ENCODE measurements around the gene NAT9. TPM values are rescaled to one million over a fixed set of nuclear protein-coding genes. Genes with fewer than 3 reads are reported as not detected.

NAT9 gene
- total and polyA plus RNA-seq, 2 donors (not counting 3 experiments of a cell fraction or from before 2014, with no cell fraction given) = 39.3 to 44.8 TPM

DNA sequence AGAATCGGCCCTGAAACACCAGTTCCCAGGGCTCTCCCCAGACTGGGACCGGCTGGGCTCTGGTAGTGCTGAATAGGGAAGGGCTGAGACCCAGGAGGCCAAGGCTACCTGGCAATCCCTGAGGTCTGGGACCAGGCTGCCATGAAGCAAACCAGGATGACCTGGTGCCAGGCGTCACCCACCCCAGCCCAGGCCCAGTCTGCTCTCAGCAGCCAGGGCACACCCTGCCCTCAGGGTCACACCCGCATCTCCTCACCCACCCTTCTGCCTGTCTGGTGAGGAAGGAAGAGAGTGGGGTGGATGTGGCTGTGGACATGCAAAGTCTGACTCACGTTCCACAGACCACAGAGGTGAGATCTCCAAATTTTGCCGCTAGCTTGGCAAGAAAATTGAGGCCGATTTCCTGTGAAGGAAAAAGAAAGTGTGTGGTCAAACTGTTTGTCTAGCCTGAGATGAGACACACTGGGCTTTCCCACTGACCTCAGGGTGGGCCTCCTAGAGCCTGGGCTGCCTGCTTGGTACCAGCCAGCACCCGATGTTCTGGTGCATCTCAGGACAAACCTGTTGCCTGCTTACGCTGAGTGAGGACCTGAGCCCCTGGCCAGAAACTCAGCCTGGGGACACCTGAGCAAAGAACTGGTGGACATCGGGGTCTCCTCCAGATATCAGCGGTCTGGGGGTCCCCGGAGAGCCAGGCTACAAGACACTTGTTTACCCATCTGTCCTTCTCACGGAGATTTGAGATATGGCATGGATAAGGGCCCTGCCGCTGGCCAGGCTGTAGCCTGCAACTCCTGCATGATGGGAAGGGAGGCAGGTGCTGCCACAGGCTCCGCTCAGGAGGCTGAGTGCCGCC, 45.4 kb downstream of the NAT9 start:
- DNase-seq (ENCODE audit: low read depth, low spot score) (no peak), FAIRE-seq (no peak)
- Histone ChIP-seq H3K27ac (ENCODE audit: insufficient read depth, low read depth, low read length) (no peak overlapping the region), H3K27me3 (ENCODE audit: control insufficient read depth in 2 of 2, insufficient read depth in 2 of 2, low read length in 2 of 2) (peaks cover 2 to 5% of the 10 kb centered on the region in 2 experiments), H3K4me3 (replicated peaks in 1 of 3; ENCODE audit: insufficient read depth in 1 of 3, low read depth in 1 of 3, low read length in 3 of 3) (no peak overlapping the region), H3K4me2 (ENCODE audit: insufficient read depth, low read length) (no peak overlapping the region), H2AFZ (ENCODE audit: low read depth, low read length) (no peak overlapping the region), H3K9ac (replicated peaks; ENCODE audit: extremely low read depth, insufficient read depth, low read length) (no peak overlapping the region), H3K36me3 (ENCODE audit: control insufficient read depth in 2 of 2, extremely low read depth in 1 of 2, insufficient read depth in 2 of 2, low read length in 2 of 2) (no peaks in the 10 kb centered on the region), H4K20me1 (replicated peaks; ENCODE audit: control insufficient read depth, extremely low read depth, insufficient read depth, low read length) (no peaks in the 10 kb centered on the region), H3K9me1 (replicated peaks; ENCODE audit: control insufficient read depth, extremely low read depth, insufficient read depth, low read length) (no peaks in the 10 kb centered on the region), H3K4me1 (ENCODE audit: control insufficient read depth, extremely low read depth, insufficient read depth, low read length) (no peaks in the 10 kb centered on the region), H3K9me3 (replicated peaks; ENCODE audit: control insufficient read depth, insufficient read depth, low read length) (no peaks in the 10 kb centered on the region), H3K79me2 (ENCODE audit: control insufficient read depth, insufficient read depth, low read length) (no peaks in the 10 kb centered on the region)
- POLR2A ChIA-PET = no interaction called here
- TF ChIP-seq GATA2 (IDR thresholded peaks at IDR 0.05; ENCODE audit: insufficient read depth, insufficient read length, low read depth, low read length) (no peak), EZH2 (IDR thresholded peaks at IDR 0.05; ENCODE audit: borderline replicate concordance, low read depth, low read length, severe bottlenecking) (no peak), JUN (IDR thresholded peaks at IDR 0.05; ENCODE audit: borderline replicate concordance, insufficient read depth, insufficient read length, low read depth) (no peak)
- TF ChIP-seq, protein P1, sequence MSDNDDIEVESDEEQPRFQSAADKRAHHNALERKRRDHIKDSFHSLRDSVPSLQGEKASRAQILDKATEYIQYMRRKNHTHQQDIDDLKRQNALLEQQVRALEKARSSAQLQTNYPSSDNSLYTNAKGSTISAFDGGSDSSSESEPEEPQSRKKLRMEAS (IDR thresholded peaks at IDR 0.05; ENCODE audit: insufficient read depth, insufficient read length) = no peak
- intact Hi-C loops (cut with micrococcal nuclease) (no loop called here), dilution Hi-C loops (cut with MboI; ENCODE audit: extremely low pct_ligation_motif_present, low sequenced_read_pairs) (no loop called here)
- CTCF ChIA-PET = no interaction called here
- no TSS peak for BruUV-seq (replicated peaks)

DNA sequence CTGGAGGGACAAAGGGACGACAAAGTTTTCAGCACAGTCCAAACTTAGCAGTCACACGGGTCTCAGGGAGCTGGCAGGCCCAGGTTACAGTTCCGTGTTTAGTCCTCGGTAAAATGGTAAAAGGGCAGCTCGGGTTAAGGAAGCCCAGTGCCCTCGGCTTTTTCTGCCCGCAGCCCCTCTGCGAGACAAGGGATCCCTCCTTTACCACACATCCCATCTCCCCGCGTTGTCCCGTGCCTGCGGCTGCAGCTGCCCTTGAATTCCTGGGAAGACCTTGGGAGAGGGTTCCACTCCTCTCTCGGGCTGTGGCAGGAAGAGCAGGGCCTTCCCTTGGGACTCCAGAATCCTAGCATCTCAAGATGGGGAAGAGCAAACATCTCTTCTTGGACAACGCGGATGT, 46.3 kb downstream of the NAT9 start:
- CTCF ChIA-PET = no interaction called here
- no peaks in the 10 kb centered on the region for H3K27me3 ChIP-seq (ENCODE audit: control insufficient read depth in 2 of 2, insufficient read depth in 2 of 2, low read length in 2 of 2)
- FAIRE-seq (no peak), DNase-seq (ENCODE audit: low read depth, low spot score) (no peak)
- H3K27ac ChIP-seq (ENCODE audit: insufficient read depth, low read depth, low read length) = no peak overlapping the region
- H2AFZ ChIP-seq (ENCODE audit: low read depth, low read length) = no peak overlapping the region
- H3K9me3 ChIP-seq (replicated peaks; ENCODE audit: control insufficient read depth, insufficient read depth, low read length) = no peaks in the 10 kb centered on the region
- POLR2A ChIA-PET = no interaction called here
- no peaks in the 10 kb centered on the region for H4K20me1 ChIP-seq (replicated peaks; ENCODE audit: control insufficient read depth, extremely low read depth, insufficient read depth, low read length)
- intact Hi-C loops (cut with micrococcal nuclease) = no loop called here
- no peaks in the 10 kb centered on the region for H3K4me1 ChIP-seq (ENCODE audit: control insufficient read depth, extremely low read depth, insufficient read depth, low read length)
- H3K36me3 ChIP-seq (ENCODE audit: control insufficient read depth in 2 of 2, extremely low read depth in 1 of 2, insufficient read depth in 2 of 2, low read length in 2 of 2) = no peaks in the 10 kb centered on the region
- no peak for TF ChIP-seq POLR2AphosphoS5 (IDR thresholded peaks at IDR 0.05; ENCODE audit: insufficient read depth, low read depth, low read length)
- TF ChIP-seq GATA2 (IDR thresholded peaks at IDR 0.05; ENCODE audit: insufficient read depth, insufficient read length, low read depth, low read length) = no peak
- TF ChIP-seq FOS (IDR thresholded peaks at IDR 0.05; ENCODE audit: borderline replicate concordance, insufficient read depth, low read length) = no peak
- TF ChIP-seq MYC (IDR thresholded peaks at IDR 0.05; ENCODE audit: low read depth, low read length) = no peak
- TF ChIP-seq JUN (IDR thresholded peaks at IDR 0.05; ENCODE audit: borderline replicate concordance, insufficient read depth, insufficient read length, low read depth) = no peak
- TF ChIP-seq POLR2A (IDR thresholded peaks at IDR 0.05; ENCODE audit: low read depth, low read length) = no peak
- TF ChIP-seq, protein P1 (IDR thresholded peaks at IDR 0.05; ENCODE audit: insufficient read depth, insufficient read length) = no peak
- no peak for TF ChIP-seq EZH2 (IDR thresholded peaks at IDR 0.05; ENCODE audit: borderline replicate concordance, low read depth, low read length, severe bottlenecking)
- no peak for TF ChIP-seq CTCF (IDR thresholded peaks at IDR 0.05; ENCODE audit: extremely low read depth in 1 of 2, insufficient read depth in 1 of 2, low read depth in 1 of 2, low read length in 2 of 2)
- no TSS peak for BruUV-seq (replicated peaks)
- no peaks in the 10 kb centered on the region for H3K79me2 ChIP-seq (ENCODE audit: control insufficient read depth, insufficient read depth, low read length)
- no peak overlapping the region for H3K4me3 ChIP-seq (replicated peaks in 1 of 3; ENCODE audit: insufficient read depth in 1 of 3, low read depth in 1 of 3, low read length in 3 of 3)
- no peak overlapping the region for H3K9ac ChIP-seq (replicated peaks; ENCODE audit: extremely low read depth, insufficient read depth, low read length)
- dilution Hi-C loops (cut with MboI; ENCODE audit: extremely low pct_ligation_motif_present, low sequenced_read_pairs) = no loop called here
- H3K9me1 ChIP-seq (replicated peaks; ENCODE audit: control insufficient read depth, extremely low read depth, insufficient read depth, low read length) = no peaks in the 10 kb centered on the region
- no peak overlapping the region for H3K4me2 ChIP-seq (ENCODE audit: insufficient read depth, low read length)

All from endothelial cell of umbilical vein (primary cell).